HEK293T (cell line): ENCODE measurements around the gene FGD5.

Experiments
- BHLHE40 ChIP-seq: fragments of 450-650 bp; IDR thresholded peaks from 2 replicates; pipeline ENCODE4 v1.6.1; 2016; ENCODE audit warnings: mild to moderate bottlenecking, moderate library complexity, borderline replicate concordance
- CTBP1 ChIP-seq: fragments of 450-650 bp; IDR thresholded peaks from 2 replicates; pipeline ENCODE4 v1.6.1; 2016; ENCODE audit warnings: borderline replicate concordance
- ELF4 ChIP-seq: fragments of 450-650 bp; IDR thresholded peaks from 2 replicates; pipeline ENCODE4 v1.6.1; 2017; ENCODE audit warnings: antibody characterized with exemption
- L3MBTL2 ChIP-seq: fragments of 450-650 bp; conservative IDR thresholded peaks from 2 replicates; pipeline ENCODE4 v1.6.1; 2016; ENCODE audit warnings: mild to moderate bottlenecking
- PKNOX1 ChIP-seq: fragments of 450-650 bp; IDR thresholded peaks from 2 replicates; pipeline ENCODE4 v1.6.1; 2016
- SP1 ChIP-seq: fragments of 450-650 bp; IDR thresholded peaks from 2 replicates; pipeline ENCODE4 v1.6.1; 2017

- no peak for TF ChIP-seq CTBP1
- TF ChIP-seq BHLHE40 = no peak
- no peak for TF ChIP-seq PKNOX1
- TF ChIP-seq L3MBTL2 = no peak
- TF ChIP-seq SP1 = no peak
- TF ChIP-seq ELF4 = no peak
Measured at GRCh38 chr3:14789221-14789620, 29.5 kb upstream of the FGD5 start.
